PC-9 (cell line): ENCODE data around the gene ZNF48. TPM values are rescaled to one million over a fixed set of nuclear protein-coding genes. Genes with fewer than 3 reads are reported as not detected.

Experiments
- BruUV-seq: library from RNA; stranded (reverse); fragments of 400-500 nt; replicated peaks from 2 replicates; lab custom pipeline; 2021; lab: Mats Ljungman, UMichigan
- CTCF ChIA-PET: fragments of 300-600 bp; sonication (Branson Sonifier 250); formaldehyde crosslinking; loops from one replicate; lab custom pipeline; 2022; ENCODE audit warnings: antibody characterized with exemption; lab: Charles Lee
- POLR2A ChIA-PET: fragments of 300-600 bp; sonication (Branson Sonifier 250); formaldehyde crosslinking; loops from one replicate; lab custom pipeline; 2022; ENCODE audit warnings: antibody characterized with exemption; ENCODE audit not compliant: unreplicated experiment; lab: Charles Lee
- DNase-seq, 2 experiments: peaks; one replicate each; pipeline versions ENCODE4 v3.0.0 to v3.0.0-alpha.2; 2015 to 2022; ENCODE audit warnings: mixed read lengths in 1 of 2
- H2AFZ ChIP-seq: fragments of 200-600 bp; sonication (generic); 2 replicates; pipeline ENCODE4 v1.8.1; 2017; ENCODE audit warnings: antibody characterized with exemption
- H3F3A ChIP-seq: fragments of 200-600 bp; sonication (generic); 2 replicates; pipeline ENCODE4 v1.8.1; 2017; ENCODE audit warnings: antibody characterized with exemption, mild to moderate bottlenecking, low read depth; ENCODE audit not compliant: insufficient read depth
- H3K27ac ChIP-seq: fragments of 200-600 bp; sonication (generic); 2 replicates; pipeline ENCODE4 v1.6.1; 2016; ENCODE audit warnings: mixed run types
- H3K27me3 ChIP-seq: fragments of 200-600 bp; sonication (generic); 2 replicates; pipeline ENCODE4 v1.6.1; 2016; ENCODE audit warnings: low read depth, mixed run types; ENCODE audit not compliant: insufficient read depth
- H3K36me3 ChIP-seq: fragments of 200-600 bp; sonication (generic); 2 replicates; pipeline ENCODE4 v1.6.1; 2016; ENCODE audit warnings: low read depth, mixed run types
- H3K4me1 ChIP-seq: fragments of 200-600 bp; sonication (generic); replicated peaks from 2 replicates; pipeline ENCODE4 v1.6.1; 2016; ENCODE audit warnings: mixed run types; ENCODE audit not compliant: insufficient read depth
- H3K4me2 ChIP-seq: fragments of 200-600 bp; sonication (generic); 2 replicates; pipeline ENCODE4 v1.6.1; 2017; ENCODE audit warnings: mixed run types
- H3K4me3 ChIP-seq: fragments of 200-600 bp; sonication (generic); 2 replicates; pipeline ENCODE4 v1.6.1; 2016; ENCODE audit warnings: mixed run types
- H3K79me2 ChIP-seq: fragments of 200-600 bp; sonication (generic); 2 replicates; pipeline ENCODE4 v1.6.1; 2017; ENCODE audit warnings: low read depth, mixed run types
- H3K9me2 ChIP-seq: fragments of 200-600 bp; sonication (generic); 2 replicates; pipeline ENCODE4 v1.8.1; 2017; ENCODE audit warnings: mild to moderate bottlenecking; ENCODE audit not compliant: insufficient read depth
- H3K9me3 ChIP-seq: fragments of 200-600 bp; sonication (generic); 2 replicates; pipeline ENCODE4 v1.8.1; 2016; ENCODE audit warnings: low read depth; ENCODE audit not compliant: insufficient read depth
- H4K20me1 ChIP-seq: fragments of 200-600 bp; sonication (generic); 2 replicates; pipeline ENCODE4 v1.8.1; 2017; ENCODE audit not compliant: insufficient read depth
- CTCF ChIP-seq: fragments of 200-600 bp; sonication (generic); conservative IDR thresholded peaks from 2 replicates; pipeline ENCODE4 v1.6.1; 2017; ENCODE audit warnings: mixed run types, antibody characterized with exemption, mild to moderate bottlenecking, moderate library complexity
- EZH2 ChIP-seq: fragments of 200-600 bp; sonication (generic); IDR thresholded peaks from 2 replicates; pipeline ENCODE4 v1.8.0; 2017; ENCODE audit warnings: antibody characterized with exemption, low read depth
- intact Hi-C: fragments of 100-400 bp; cut with micrococcal nuclease; formaldehyde crosslinking; loops from one replicate; pipeline ENCODE4 v1.10.0; 2022; ENCODE audit not compliant: unreplicated experiment
- total RNA-seq: library from RNA; stranded (reverse); gene quantifications from 2 replicates; pipeline ENCODE4 v1.2.3, GENCODE V29; 2021

The ZNF48 gene
- total RNA-seq, 1 experiment from 2014 or later, result 20.1 TPM

GRCh38 chr16:30374538-30374937, 20.7 kb upstream of the ZNF48 start, which contains the start of gene MYL11:
Gene MYL11 (plus strand): TSS chr16:30374802. CDS start chr16:30374858, 56 bp downstream.
- Histone ChIP-seq H3K4me1 (peaks cover 20% of the 10 kb centered on the region), H3K9me2 (no peaks in the 10 kb centered on the region), H3K4me3 (no peak within 1 kb of the TSS), H3K79me2 (peaks cover 9% of the 10 kb centered on the region), H3K4me2 (no peak within 1 kb of the TSS), H3K27ac (no peak within 1 kb of the TSS), H4K20me1 (0 out of 2 replicates have a peak, but pooled peaks cover under 1% of the 10 kb centered on the region), H2AFZ (no peak within 1 kb of the TSS), H3F3A (peaks cover 25% of the 10 kb centered on the region), H3K27me3 (no peaks in the 10 kb centered on the region), H3K36me3 (no peaks in the 10 kb centered on the region), H3K9me3 (no peaks in the 10 kb centered on the region)
- POLR2A ChIA-PET, result no interaction called here
- CTCF ChIA-PET, result no interaction called here
- intact Hi-C loops, result no loop called here
- TF ChIP-seq CTCF (no peak), EZH2 (no peak)
- BruUV-seq, result no TSS peak
- DNase-seq, result no peak

GRCh38 chr16:30375864-30376263, 19.4 kb upstream of the ZNF48 start:
- no peak overlapping the region for H3K4me3 ChIP-seq
- H3K9me3 ChIP-seq, result no peaks in the 10 kb centered on the region
- H4K20me1 ChIP-seq, result no peaks in the 10 kb centered on the region
- peaks cover 26% of the 10 kb centered on the region for H3F3A ChIP-seq
- no TSS peak for BruUV-seq
- peaks cover 24% of the 10 kb centered on the region for H3K4me1 ChIP-seq
- no peaks in the 10 kb centered on the region for H3K36me3 ChIP-seq
- no peak overlapping the region for H3K27ac ChIP-seq
- TF ChIP-seq CTCF (no peak), EZH2 (no peak)
- no peak overlapping the region for H2AFZ ChIP-seq
- H3K9me2 ChIP-seq, result no peaks in the 10 kb centered on the region
- intact Hi-C loops, result loop anchor here (5.0 kb wide), 2 partner anchors 151 to 284 kb away; partner anchors contain the start of genes TBX6 and ZNF768
- H3K27me3 ChIP-seq, result no peaks in the 10 kb centered on the region
- ChIA-PET CTCF (no interaction called here), POLR2A (no interaction called here)
- peaks cover 13% of the 10 kb centered on the region; the same call in 1 of the 2 replicates for H3K79me2 ChIP-seq
- no peak for DNase-seq
- H3K4me2 ChIP-seq, result no peak overlapping the region

- H2AFZ ChIP-seq, result no peak overlapping the region
- no TSS peak for BruUV-seq
- POLR2A ChIA-PET, result interaction anchor here (0.6 kb wide), 3 partner anchors 41 to 283 kb away, joined by 3 to 4 read pairs (median 4); no protein-coding TSS in a partner anchor
- CTCF ChIA-PET, result interaction anchor here (0.7 kb wide), 1 partner anchor 210 kb away, joined by 3 read pairs; no protein-coding TSS in a partner anchor
- intact Hi-C loops, result loop anchor here (5.0 kb wide), 2 partner anchors 151 to 284 kb away; partner anchors contain the start of genes TBX6 and ZNF768
- H3K27ac ChIP-seq, result peak overlapping the region; percentile 92
- no peaks in the 10 kb centered on the region for H3K27me3 ChIP-seq
- peak overlapping the region; percentile 98 for H3K4me2 ChIP-seq
- DNase-seq, result no peak
- TF ChIP-seq CTCF (no peak), EZH2 (no peak)
- H3K4me1 ChIP-seq, result peaks cover 23% of the 10 kb centered on the region
- H3K9me2 ChIP-seq, result no peaks in the 10 kb centered on the region
- H3K9me3 ChIP-seq, result no peaks in the 10 kb centered on the region
- peaks cover 13% of the 10 kb centered on the region; the same call in 1 of the 2 replicates for H3K79me2 ChIP-seq
- peaks cover 31% of the 10 kb centered on the region for H3F3A ChIP-seq
- H3K4me3 ChIP-seq, result peak overlapping the region; percentile 80; the same call in 1 of the 2 replicates
- no peaks in the 10 kb centered on the region for H4K20me1 ChIP-seq
- H3K36me3 ChIP-seq, result no peaks in the 10 kb centered on the region
Observed at GRCh38 chr16:30376461-30376902, 18.7 kb upstream of the ZNF48 start.
